Left lobe of liver (tissue), 2 donors: ENCODE measurements around the gene SHISA6. TPM values are rescaled to one million over a fixed set of nuclear protein-coding genes. Genes with fewer than 3 reads are reported as not detected.

Experiments used
- ATAC-seq: fragments of 200-7000 bp; cut with Tn5 transposase; one replicate; pipeline ENCODE4 v1.9.1; 2020; ENCODE audit warnings: mild to moderate bottlenecking, moderate library complexity
- DNase-seq: peaks from one replicate; pipeline ENCODE4 v3.0.0-alpha.2; 2020; ENCODE audit warnings: low spot score
- total RNA-seq: library from RNA; stranded (reverse); gene quantifications from one replicate; pipeline ENCODE4 v1.2.1, GENCODE V29; 2021
- donor health status: DM: no; HTN: no; CAD: no; lungs with moderate emphysema.
- donor health status: DM: no; HTN: yes; CAD: no.

The SHISA6 gene
- total RNA-seq, 1 donor from 2014 or later: not detected

GRCh38 chr17:11511696-11512095 lies 270.7 kb downstream of the SHISA6 start:
- peak; percentile 66 for DNase-seq
- peak; percentile 95 for ATAC-seq

DNA sequence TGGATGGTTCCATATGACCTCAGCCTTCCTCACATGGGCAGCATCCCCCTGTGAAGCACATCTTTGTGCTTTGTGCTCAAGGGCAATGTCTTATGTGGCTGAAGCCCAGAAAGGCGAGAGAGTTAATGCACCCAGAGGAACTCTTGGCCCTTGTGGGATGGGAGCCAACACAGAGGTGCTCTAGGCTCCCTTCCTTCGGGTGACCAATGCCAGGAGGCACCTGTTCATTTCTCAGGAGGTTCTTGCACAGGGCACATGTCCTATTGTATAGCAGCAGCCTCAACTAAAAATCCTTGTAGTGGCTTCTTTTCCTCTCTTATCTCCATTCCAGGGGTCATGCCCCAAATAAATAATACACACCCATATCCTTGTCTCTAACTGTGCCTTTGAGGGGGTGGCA lies 273.6 kb downstream of the SHISA6 start:
- no peak for DNase-seq
- ATAC-seq: no peak

- no peak for ATAC-seq
Measured at GRCh38 chr17:11514981-11515680, 274.1 kb downstream of the SHISA6 start.

DNA sequence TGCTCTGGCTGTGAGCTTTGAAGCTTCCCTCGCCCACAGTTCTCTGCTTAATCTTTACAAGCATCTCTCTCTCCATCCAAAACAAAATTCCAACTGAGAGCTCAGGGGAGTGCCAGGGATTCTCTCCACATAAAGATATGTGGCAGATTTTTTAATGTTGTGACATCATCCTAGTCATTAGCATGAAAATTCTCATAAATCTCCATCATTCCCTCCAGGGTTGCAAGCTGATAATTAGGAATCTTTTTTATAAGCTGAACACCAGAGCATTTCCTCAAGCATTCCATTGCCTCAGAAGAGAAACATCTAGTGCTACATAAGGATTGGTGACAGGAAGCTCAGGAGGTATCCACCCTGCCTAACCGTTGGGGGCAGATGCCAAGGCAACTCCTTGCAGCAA lies 274.9 kb downstream of the SHISA6 start:
- ATAC-seq (no peak), DNase-seq (no peak)

More at GRCh38 chr17:11514981-11515680, 274.1 kb downstream of the SHISA6 start:
- no peak for DNase-seq

DNA sequence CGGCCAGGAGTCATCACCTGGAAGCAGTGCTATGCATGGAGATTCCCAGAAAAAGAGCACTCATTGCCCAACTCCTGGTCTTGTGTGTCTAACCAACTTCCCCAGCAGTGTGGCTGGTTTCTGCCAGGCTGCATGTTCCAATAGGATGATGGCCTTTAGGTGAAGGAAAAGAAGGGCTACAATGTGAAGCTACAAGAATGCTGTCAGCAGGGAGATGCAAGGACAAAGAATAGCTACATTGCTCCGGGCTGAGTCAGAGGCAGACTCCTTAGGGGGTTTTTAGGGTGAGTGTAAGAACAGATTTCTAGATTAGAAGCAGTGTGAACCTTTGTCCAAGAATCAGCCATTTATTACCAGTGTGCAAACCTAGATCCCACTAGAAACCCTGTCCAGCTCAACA lies 294.2 kb downstream of the SHISA6 start:
- DNase-seq: no peak

GRCh38 chr17:11538366-11538765 lies 297.4 kb downstream of the SHISA6 start:
- ATAC-seq: no peak
- no peak for DNase-seq

More for the DNA sequence above, 294.2 kb downstream of the SHISA6 start:
- ATAC-seq: no peak

DNA sequence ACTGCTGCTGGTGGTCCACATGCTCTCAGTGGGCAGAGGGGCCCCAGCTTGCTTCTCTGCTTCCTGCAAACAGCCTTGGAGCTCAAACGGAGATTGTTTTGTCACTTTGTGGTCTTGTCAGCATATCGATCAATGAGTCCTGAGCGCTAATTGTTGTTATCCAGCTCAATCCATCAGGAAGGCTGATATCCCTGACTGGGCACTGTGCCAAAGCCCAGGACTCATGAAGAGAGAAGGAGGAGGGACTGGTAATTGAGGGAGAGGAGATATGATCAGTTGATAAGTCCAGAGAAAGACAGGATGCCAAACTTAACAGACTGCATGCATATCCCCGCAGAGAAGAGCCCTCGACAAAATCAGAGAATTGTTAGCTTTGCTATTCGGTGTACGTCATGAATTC lies 298.6 kb downstream of the SHISA6 start:
- DNase-seq (no peak), ATAC-seq (no peak)

DNA sequence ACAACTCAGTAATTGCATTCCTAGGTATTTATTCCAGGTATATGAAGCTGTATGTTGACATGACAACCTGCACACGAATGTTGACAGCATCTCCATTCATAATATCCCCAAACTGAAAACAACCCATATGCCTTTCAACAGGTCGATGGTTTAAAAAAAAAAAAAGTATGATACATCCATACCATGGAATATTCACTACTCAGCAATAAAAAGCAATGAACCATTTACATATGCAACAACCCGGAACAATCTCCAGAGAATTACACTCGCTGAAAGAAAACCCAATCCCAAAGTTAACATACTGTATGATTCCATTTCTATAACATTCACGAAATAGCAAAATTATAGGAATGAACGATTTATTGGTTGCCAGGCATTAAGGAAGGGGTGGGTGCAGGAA lies 304.0 kb downstream of the SHISA6 start:
- no peak for ATAC-seq
- DNase-seq: no peak

- ATAC-seq (no peak), DNase-seq (no peak)
Measured at GRCh38 chr17:11545696-11546095, 304.7 kb downstream of the SHISA6 start.

DNA sequence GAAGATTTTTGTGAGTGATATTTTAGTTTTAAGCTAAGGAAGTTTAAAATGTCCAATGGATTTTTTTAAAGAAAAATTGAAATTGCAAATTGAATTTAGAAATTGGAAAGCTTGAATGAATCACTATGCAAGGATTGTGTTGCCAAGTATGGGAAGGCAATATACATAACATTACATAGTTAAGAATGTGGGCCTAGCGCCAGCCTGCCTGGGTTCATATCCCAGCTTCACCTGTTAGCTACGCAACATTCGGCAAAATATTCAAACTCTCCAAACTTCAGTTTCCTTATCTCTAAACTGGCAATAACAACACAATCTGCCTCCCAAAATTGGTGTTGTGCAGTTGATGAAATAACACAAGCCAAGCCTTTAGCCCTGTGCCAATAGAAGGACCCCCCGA lies 306.8 kb downstream of the SHISA6 start:
- ATAC-seq: no peak

DNA sequence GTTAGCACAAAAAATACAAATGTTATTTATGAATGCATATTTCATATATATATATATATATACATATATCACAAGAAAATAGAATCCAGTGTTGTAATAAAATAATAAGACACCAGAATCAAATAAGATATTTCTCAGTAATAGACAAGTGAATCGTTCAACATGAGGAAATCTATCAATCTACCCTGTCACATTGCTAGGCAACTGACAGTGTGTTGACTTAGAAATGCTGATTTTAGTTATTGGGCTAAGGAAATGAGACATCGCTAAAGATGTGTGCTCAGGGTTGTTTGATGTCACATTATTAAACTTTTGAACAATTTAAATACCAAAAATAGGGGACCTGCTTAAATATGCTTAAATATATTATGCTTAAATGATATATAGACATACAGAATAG lies 307.4 kb downstream of the SHISA6 start:
- DNase-seq (no peak), ATAC-seq (no peak)

More for the DNA sequence above, 306.8 kb downstream of the SHISA6 start:
- no peak for DNase-seq

- no peak for ATAC-seq
- DNase-seq: no peak
Measured at GRCh38 chr17:11550431-11550830, 309.4 kb downstream of the SHISA6 start.

DNA sequence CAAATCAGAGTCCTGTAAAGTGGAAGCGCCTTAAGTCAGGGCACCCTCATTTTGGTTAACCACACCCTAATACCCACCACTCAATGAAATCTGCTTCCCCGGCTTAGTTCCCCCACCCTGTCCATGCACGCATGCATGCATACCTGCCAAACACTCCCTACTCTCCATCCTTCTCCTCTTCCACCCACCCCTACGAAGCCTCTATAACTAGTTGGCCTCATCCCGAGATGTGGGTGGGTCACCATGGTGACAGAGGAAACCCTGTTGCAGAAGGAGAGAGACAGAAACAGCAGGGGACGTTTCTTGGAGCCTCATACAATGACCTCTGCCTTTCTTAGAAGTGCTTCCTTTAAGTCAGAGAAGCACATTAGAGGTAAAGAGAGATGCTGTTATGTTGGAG lies 310.4 kb downstream of the SHISA6 start:
- ATAC-seq: no peak
- no peak for DNase-seq

GRCh38 chr17:11553135-11553534 lies 312.1 kb downstream of the SHISA6 start:
- ATAC-seq (no peak), DNase-seq (no peak)

DNA sequence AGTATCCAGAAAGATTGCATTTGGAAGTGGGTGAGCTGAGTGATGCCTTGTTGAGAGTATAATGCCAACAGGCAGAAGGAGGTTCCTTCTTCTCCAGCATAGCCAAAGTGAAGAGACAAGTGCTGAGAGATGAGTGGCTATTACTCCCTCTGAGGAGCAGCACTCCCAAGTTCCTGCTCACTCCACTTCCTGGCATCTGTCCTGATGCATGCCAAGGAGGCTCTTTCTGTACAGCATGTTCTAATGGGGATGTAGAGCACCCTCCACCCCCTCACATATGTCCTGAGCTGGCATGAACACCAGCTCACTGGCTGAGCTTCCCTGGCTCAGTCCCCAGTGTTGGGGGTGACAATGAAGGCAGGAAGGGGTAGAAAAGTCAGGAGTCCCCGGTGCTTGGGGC lies 313.0 kb downstream of the SHISA6 start:
- DNase-seq: no peak
- no peak for ATAC-seq

GRCh38 chr17:11554542-11554941 lies 313.5 kb downstream of the SHISA6 start:
- no peak for ATAC-seq
- DNase-seq: no peak

DNA sequence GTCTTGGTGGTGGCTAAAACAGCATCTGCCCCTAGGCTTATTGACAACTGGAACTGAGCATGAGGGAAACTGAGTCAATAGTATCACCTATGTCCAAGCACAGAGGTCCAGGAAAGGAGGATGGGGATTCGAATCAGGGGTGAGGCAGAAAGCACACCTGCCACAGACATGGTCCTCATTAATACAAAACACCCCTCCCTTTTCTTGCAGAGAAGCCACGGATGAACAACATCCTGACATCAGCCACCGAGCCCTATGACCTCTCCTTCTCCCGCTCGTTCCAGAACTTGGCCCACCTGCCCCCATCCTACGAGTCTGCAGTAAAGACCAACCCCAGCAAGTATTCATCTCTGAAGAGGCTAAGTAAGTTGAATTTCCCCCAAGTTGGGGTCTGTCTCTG lies 314.5 kb downstream of the SHISA6 start:
- DNase-seq: no peak
- ATAC-seq: no peak

- ATAC-seq: no peak
- no peak for DNase-seq
Measured at GRCh38 chr17:11557727-11558452, 316.9 kb downstream of the SHISA6 start.

GRCh38 chr17:11558681-11559234 lies 317.7 kb downstream of the SHISA6 start:
- DNase-seq (no peak), ATAC-seq (no peak)

DNA sequence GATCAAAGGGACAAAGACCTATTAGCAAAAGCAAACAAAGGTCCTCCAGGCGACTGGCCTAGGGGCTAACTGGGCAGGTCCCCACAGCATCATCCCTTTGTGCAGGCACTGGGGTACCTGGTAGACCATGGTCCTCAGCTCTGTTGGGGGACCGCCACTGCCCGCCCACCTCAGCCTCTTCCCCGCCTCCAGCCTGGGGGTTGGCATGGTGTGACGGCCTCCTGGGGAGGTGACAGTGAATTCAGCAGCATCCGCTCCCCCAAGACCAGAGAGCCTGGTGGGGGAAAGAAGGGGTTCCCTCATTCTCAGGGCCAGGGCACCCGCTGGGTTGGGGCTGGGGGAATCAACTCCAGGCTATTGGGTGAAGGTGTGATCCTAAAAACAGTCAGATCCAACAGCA lies 318.6 kb downstream of the SHISA6 start:
- DNase-seq: no peak
- no peak for ATAC-seq

DNA sequence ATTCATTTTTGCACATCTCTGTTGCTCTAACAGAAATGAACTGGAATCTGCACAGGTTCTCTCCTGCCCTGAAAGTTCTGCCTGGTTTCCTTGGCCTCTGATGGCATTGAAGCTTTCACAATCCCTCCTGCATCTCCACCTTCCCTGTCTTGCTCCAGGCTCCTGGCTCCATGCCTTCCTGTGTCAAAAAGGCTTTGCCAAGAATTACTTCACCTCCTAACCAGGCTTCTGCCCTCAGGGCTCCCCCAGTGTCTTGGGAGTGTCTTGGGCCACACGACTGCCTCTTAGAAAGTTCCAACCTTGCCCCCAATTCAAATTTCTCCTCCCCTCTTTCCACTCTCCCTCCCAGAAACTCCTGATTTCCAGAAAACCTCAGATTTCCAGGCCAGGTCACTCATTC lies 320.3 kb downstream of the SHISA6 start:
- no peak for DNase-seq
- no peak for ATAC-seq

DNA sequence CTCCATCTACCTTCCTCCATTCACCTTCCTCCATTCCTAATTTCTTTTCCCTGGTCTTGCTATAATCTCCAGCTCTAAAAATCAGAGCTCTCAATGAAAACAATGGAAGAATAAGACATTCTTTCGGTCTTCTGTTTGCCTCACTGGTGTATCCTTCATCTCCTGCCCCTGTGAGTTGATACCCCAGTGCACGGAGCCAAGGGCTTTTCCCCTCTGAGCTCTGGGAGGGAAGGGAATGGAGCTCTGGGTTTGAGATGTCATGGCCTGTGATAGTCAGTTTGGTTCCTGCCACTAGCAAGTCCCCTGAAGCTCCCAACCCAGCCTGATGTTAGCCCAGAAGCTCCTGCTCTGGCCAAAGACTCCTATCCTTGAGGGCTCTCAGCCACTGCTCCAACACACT lies 320.7 kb downstream of the SHISA6 start:
- DNase-seq (no peak), ATAC-seq (no peak)
